DMS53 treated with DMSO at 0.1 percent for 48 hours (cell line): Measurements from ENCODE around the gene ROMO1.
"Not testable (repeated sequence)": the region's sequence is repeated elsewhere in the genome, so short reads cannot be mapped to it uniquely, and the experiment has no call there.

Experiments
- DNase-seq: peaks from one replicate; lab custom pipeline; 2025; ENCODE audit not compliant: unreplicated experiment; lab: John Stamatoyannopoulos, UW

Gene ROMO1

DNA sequence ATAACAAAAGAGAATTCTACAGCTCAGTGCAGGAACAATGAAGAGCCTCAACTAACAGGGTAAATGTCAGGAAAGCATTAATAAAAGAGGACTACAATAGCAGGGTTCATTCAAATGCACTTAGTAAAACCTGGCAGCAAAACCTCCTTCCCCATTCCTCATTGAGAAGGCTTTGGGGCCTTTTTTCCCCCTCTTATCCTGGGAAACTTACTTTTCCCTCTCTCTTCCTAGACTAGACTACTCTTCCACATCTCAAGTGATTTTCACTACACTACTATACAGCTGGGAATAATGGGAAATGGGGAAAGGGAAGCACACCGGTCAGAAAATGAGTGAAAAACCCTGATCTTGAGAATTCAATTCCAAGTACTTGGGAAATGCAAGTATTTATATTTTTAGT, 10.1 kb downstream of the ROMO1 start:
- DNase-seq = no peak

DNA sequence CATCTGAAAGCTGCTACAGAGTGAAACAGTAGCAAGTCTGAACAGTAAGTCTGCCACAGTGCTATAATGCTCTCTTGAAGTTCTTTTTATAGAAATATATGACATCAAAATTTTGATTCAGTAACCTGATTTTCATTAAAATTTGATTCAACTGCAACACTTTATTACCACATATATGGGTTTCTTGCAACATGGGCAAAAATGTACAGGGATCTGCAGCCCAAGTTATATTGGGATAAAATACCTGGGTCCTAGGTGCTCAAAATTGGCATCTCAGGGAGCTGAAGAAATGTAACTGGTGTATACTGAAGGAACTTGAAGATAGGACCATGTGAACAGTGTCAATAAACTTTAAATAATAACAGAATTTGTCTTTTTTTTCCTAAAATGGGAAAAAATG, 10.8 kb downstream of the ROMO1 start:
- DNase-seq = no peak

DNA sequence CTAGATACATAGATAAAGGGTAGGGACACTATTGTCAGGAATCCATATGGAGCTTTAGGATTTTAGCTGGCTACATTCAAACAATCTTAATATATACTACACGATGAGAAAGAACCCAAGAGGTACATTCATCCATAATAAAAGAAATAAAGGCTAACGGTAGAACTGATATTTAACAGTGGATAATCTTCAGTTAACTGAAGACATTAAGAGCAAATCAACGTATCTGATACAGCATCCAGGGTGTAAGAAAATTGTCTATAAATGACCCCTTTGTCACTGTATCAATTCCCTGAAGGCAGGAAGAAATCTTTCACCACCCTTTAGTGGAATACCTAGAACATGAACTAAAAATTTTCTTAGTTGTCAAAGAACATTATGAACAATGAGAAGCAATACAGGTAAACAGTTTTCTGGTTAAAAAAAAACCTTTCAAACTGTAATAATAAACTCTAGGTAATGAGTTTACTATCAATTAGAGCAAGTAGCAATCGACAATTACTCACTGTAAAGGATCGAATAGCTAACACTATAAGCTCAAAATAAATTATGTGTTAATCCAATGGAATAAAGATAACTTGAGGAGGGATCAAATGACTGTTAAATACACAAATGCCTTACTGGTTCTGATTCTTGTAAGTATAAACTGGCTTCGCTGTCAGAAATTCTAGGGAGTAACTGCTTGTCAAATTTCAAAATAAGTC, 11.8 kb downstream of the ROMO1 start:
- DNase-seq = no peak

DNA sequence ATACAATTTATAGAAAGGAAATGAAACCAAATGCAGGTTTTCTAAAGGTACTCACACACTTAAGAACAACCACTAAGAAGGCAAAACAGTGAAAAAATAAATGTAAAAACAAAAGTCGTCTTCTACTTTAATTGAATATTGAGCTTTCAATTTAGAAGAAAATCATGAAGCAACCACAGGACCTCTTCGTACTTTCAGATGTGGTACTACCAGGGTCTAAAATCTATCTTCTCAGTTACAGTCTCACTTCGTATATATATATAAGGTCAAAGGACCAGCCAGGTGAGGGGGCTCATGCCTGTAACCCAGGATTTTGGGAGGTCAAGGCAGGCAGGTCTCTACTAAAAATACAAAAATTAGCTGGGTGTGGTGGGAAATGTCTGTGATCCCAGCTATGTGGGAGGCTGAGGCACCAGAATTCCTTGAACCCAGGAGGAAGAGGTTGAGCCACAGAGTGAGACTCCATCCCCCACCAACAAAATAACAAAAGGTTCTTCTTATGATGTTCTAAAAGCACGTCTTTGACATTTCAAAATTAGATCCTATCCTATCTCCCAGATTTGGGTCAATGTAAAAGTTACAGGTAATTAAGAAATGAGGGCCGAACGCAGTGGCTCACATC, 12.5 kb downstream of the ROMO1 start:
- DNase-seq = no peak

DNA sequence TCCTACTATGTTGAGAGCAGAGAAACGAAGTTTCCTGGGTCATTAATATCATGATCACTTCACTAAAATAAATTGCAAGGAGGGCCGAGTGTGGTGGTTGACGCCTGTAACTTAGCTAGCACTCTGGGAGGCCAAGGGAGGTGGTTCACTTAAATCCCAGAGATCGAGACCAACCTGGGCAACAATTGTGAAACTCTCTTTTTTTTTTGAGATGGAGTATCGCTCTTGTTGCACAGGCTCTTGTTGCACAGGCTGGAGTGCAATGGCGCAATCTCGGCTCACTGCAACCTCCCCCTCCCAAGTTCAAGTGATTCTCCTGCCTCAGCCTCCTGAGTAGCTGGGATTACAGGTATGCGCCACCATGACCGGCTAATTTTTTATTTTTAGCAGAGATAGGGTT, 13.9 kb downstream of the ROMO1 start:
- not testable (repeated sequence) for DNase-seq

DNA sequence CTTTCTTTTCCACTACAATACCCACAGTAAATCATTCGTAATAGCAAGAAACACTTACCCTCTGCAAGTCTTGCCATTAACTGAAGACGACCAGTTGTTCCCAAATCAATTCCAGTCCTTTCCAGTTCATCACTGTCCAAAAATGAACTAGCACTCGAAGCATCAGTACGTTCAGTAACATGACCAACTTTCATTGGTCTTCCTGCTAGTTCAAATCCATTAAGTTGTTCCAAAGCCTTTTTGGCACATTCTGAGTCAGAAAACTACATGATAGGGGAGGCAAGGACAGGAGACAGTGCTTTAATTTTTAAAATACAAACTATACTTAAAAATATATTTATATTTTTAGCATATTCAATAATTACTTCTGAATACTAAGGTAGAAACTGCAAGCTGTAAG, 14.9 kb downstream of the ROMO1 start:
- no peak for DNase-seq

DNA sequence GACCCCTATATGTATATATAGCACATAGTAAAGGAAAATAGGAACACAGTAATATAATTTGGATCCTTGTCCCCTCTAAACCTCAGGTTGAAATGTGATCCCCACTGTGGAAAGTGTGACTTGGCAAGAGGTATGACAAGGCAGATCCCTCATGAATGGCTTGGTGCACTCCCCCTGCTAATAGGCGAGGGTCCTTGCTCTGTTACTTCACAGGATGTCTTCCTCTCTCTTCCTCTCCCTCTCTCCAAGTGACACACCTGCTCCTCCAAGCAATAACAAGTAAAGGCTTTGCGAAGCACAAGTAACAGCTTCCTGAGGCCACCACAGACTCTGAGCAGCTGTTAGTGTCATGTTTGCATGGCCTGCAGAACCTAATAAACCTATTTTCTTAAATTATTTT, 16.4 kb downstream of the ROMO1 start:
- DNase-seq = no peak

DNA sequence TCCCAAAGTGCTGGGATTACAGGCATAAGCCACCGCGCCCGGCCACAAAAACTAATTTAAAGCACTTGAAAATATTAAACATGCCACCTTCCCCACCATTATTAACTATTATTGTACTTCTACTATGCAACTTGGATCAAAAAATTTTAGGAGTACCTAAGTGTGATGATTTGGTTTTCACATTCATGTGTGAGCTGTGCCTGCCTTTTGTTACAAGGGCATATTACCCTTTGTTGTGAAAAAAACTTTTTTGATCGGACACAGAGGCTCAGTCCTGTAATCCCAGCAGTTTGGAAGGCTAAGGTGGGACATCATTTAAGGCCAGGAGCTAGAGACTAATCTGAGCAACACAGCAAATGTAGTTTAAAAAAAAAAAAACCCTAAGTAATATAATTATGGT, 17.1 kb downstream of the ROMO1 start:
- DNase-seq = no peak

DNA sequence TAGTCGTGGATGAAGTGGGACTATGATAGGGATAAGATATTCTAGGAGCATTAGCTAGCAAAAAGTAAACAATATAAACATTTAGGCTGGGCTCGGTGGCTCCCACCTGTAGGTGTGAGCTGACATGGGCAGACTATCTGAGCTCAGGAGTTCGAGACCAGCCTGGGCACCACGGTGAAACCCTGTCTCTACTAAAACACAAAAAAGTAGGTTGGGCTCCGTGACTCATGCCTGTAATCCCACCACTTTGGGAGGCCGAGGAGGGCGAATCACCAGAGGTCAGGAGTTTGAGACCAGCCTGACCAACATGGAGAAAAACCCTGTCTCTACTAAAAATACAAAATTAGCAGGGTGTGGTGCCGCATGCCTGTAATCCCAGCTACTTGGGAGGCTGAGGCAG, 19.1 kb downstream of the ROMO1 start:
- DNase-seq = not testable (repeated sequence)

DNA sequence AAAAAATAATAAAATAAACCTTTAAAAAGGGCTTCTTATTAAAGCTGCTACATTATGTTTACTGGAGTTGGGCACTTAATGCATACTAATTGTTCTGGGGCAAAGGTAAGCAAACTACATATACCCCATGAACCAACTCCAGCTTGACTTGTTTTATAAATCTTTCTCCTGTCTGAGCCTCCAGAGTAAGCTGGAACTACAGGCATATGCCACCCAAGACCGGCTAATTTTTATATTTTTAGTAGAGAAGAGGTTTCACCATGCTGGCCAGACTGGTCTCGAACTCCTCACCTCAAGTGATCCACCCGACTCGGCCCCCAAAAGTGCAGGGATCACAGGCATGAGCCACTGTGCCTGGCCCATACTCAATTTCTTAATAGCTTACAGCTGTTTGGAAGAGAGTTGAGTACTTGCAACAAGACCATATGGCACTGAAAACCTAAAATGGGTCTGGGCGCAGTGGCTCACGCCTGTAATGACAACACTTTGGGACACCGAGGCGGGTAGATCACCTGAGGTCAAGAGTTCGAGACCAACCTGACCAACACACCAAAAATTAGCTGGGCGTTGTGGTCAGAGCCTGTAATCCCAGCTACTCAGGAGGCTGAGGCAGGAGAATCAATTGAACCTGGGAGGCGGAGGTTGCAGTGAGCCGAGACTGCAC, 19.9 kb downstream of the ROMO1 start:
- no peak for DNase-seq

DNA sequence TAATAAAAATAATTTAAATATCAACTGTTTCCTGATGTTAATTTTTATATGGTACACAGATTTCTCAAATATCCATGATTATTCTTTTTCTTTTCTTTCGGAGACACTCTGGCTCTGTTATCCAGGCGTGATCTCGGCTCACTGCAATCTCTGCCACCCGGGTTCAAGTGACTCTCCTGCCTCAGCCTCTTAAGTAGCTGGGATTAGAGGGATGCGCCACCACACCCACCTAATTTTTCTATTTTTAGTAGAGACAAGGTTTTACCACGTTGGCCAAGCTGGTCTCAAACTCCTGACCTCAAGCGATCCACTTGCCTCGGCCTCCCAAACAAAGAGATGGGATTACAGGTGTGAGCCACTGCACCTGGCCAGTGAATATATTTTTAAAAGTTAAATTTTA, 20.5 kb downstream of the ROMO1 start:
- DNase-seq = no peak

DNA sequence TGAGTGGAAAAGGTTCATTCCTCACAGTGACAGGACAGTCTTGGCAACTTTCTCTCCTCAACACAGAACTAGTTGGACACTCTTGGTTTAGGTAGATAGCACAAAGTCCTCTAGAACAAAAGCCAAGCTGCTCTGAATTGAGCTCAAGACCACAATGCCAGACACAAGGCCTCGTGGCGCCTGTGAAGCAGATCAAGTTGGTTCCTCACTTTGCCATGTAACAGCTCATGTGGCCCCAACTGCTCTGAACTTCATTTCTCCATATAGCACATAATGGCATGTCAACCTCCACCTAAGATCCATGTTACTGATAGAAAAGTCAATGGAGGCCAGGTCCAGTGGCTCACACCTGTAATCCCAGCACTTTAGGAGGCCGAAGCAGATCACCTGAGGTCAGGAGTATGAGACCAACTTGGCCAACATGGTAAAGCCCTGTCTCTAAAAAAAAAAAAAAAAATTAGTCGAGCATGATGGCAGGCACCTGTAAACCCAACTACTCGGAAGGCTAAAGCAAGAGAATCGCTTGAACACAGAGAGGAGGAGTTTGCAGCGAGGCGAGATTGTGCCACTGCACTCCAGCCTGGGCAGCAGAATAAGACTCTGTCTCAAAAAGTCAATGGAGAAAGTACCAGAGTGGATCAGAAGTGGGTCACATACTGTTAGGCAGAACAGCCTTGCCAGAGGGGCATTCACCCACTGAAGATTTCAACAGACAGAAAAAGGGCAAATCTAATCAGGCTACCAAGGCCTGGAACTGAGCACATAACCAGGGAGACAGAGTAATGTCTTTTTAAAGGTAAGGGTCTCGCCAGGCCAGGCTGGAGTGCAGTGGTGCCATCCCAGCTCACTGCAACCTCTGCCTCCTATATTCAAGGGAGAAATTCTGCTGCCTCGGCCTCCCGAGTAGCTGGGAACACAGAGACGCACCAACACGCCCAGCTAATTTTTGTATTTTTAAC, 21.2 kb downstream of the ROMO1 start:
- no peak for DNase-seq

DNA sequence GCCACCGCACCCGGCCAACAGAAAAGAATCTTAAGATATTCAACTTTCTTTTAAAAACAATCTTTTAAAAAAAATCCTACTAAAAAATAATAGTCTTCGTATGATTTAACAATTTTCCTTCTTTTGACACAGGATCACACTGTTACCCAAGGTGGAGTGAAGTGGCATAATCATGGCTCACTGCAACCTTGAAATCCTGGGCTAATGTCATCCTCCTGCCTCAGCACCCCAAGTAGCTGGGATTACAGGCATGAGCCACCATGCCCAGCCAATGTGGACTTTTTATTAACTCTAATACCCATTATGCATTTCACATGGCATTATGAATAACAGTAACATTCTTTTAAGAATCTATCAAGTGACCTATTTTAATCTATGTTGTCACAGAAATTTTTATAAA, 22.0 kb downstream of the ROMO1 start:
- no peak for DNase-seq

DNA sequence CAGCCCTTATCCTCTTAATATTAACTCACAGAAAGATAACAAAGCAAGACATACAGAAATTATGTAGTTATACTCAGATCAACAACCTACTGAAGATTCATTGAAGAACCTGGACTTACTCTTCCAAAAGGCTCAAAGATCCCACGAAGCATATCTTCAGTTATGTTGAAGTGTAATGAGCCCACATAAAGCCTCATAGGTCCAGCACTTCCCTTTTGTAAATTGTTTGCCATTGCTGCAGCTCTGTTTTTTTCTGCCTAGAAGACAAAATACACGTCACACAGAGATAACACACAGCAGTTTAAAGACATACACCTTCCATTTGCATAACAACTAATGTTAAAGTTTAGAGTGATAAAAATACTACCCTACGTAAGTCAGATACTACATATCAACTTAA, 22.4 kb downstream of the ROMO1 start:
- DNase-seq = no peak

DNA sequence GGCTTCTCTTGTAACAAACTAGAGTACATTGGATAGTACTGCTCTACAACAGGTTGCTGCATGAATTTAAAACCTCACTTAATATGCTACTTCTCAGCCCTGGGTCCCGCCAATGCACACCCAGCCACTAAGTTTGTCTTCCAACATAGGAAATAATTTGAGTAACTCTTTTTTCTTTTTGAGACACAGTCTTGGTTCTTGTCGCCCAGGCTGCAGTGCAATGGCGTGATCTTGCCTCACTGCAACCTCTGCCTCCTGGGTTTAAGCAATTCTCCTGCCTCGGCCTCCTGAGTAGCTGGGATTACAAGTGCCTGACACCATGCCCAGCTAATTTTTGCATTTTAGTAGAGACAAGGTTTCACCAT, 24.1 kb downstream of the ROMO1 start:
- DNase-seq = not testable (repeated sequence)

DNA sequence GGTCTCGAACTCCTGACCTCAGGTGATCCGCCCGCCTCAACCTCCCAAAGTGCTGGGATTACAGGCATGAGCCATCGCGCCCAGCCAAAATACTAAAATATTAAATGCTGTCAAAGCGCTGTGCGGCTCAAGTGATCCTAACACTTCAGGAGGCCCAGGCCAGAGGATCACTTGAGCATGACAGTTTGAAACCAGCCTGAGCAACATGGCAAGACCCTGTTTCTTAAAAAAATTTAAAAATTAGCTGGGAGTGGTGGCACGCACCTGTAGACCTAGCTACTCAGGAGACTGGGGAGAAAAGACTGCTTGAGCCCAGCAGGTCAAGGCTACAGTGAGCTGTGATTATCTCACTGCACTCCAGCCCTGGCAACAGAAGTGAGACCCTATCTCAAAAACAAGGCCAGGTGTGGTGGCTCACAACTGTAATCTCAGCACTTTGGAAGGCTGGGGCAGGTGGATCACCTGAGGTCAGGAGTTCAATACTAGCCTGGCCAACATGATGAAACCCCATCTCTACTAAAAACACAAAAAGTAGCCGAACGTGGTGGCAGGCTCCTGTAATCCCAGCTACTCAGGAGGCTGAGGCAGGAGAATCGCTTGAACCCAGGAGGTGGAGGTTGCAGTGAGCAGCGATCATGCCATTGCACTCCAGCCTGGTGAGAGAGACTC, 24.6 kb downstream of the ROMO1 start:
- DNase-seq = not testable (repeated sequence)

DNA sequence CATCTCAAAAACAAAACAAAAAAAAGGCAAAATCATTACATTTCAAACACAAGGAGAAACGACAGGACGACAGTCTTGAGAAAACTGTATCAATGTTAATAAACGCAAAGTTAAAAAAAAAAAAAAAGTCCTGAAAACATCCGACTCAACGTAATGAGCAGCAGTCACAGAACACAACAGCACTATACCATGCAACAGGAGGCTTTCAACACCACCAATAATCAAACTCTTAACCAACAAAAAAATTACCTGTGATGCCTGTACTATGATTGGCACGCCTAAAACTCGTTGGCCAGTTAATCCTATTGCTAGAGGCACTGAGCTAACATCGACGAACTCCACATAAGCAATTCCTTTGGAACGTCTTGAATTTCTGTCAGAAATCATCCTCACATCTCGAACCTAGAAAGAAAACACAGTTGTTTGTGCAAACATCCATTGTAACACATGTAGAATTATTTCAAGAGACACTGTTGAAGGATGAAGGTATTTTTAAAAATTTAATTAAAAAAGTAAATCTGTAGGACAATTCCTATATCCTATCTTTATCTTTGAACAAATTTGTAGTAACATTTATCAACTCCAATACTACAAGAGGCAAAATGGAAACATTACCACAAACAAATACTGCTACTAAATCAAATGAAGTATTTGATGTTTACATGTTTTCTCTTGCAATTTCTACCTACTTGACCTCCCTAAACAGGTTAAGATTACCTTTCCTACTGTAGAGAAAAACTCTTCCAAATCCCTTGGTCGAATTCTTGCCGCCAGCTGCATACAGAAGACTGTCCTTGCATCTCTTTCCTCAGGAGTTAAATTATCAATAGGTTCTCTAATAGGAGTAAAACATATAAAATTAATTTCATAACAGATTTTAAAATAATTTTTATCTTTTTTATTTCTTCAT, 25.4 kb downstream of the ROMO1 start:
- no peak for DNase-seq

DNA sequence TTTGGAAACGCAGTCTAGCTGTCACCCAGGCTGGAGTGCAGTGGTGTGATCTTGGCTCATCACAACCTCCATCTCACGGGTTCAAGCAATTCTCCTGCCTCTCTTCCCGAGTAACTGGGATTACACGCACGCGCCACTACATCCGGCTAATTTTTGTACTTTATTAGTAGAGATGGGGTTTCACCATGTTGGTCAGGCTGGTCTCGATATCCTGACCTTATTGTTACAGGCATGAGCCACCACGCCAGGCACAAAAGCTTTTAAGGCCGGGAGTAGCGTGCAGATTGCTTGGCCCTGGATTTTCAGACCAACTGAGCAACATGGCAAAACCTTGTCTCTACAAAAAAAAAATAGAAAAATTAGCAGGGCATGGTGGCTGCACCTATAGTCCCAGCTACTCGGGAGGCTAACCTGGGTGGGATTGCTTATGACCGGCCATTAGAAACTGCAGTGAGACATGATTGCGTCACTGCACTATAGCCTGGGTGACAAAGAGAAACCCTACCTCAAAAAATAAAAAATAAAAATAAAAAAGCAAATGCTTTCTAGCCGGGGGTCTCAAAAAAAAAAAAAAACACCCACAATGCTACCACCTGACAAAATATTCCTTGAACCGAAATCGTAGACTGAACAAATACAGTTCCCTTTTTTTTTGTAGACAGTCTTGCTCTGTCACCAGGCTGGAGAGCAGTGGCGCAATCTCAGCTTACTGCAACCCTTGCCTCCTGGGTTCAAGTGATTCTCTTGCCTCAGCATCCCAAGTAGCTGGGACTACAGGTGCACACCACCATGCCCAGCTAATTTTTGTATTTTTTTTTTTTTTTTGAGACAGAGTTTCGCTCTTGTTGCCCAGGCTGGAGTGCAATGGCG, 27.9 kb downstream of the ROMO1 start:
- DNase-seq = no peak

DNA sequence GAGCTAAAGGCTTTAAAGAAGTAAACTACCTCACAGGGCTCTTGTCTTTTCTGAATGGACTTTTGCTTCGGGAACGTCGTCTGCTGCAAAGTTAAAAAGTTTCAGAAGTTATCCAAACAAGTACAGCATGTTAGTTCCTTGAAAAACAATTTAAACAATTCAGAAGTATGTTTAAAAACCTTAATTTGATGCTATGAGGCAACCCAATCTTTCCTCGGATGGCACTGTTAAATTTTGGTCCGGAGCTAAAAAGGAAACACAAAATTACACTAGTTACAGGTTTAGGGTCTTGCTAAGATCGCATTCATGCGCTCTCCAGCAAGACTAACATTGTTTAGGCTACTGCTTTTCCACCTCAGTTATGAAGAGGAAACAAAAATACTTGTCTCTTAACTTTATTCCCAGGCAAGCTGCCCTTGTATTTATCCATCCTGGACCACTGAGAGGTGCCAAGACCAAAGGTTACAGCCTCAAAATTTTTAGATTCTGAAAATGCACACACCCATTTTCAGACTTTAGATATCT, 30.1 kb downstream of the ROMO1 start:
- DNase-seq = no peak
